GM10847 (cell line): ENCODE measurements around the gene GPRASP1.

Experiments used
- POLR2A ChIP-seq: IDR thresholded peaks from 2 replicates; pipeline ENCODE4 v1.6.1; 2011; ENCODE audit not compliant: insufficient read length; ENCODE audit errors: extremely low read depth

The GPRASP1 gene

GRCh38 chrX:102651242-102652011, at the start of gene GPRASP1:
GPRASP1 (plus strand) TSS chrX:102651483; CDS start chrX:102653914, 2,431 bp downstream.
- TF ChIP-seq POLR2A = no peak

- no peak for TF ChIP-seq POLR2A
These were observed 47.0 kb upstream of the GPRASP1 start for GRCh38 chrX:102604327-102604726.

GRCh38 chrX:102606115-102606514, 45.2 kb upstream of the GPRASP1 start:
- no peak for TF ChIP-seq POLR2A

- TF ChIP-seq POLR2A = no peak
These were observed 40.4 kb upstream of the GPRASP1 start for GRCh38 chrX:102610905-102611304.

- no peak for TF ChIP-seq POLR2A
These were observed 27.2 kb upstream of the GPRASP1 start for GRCh38 chrX:102624105-102624504.

- no peak for TF ChIP-seq POLR2A
These were observed 23.6 kb upstream of the GPRASP1 start for GRCh38 chrX:102627640-102628039.

GRCh38 chrX:102637561-102637960, 13.7 kb upstream of the GPRASP1 start:
- no peak for TF ChIP-seq POLR2A

- no peak for TF ChIP-seq POLR2A
These were observed 411 bp upstream of the GPRASP1 start for GRCh38 chrX:102650903-102651241.

- TF ChIP-seq POLR2A = no peak
These were observed 877 bp downstream of the GPRASP1 start for GRCh38 chrX:102652031-102652688.

GRCh38 chrX:102654696-102655095, 3.4 kb downstream of the GPRASP1 start:
- no peak for TF ChIP-seq POLR2A

- TF ChIP-seq POLR2A = no peak
These were observed 7.3 kb downstream of the GPRASP1 start for GRCh38 chrX:102658556-102658955.

GRCh38 chrX:102659790-102660757, 8.8 kb downstream of the GPRASP1 start:
- TF ChIP-seq POLR2A = no peak

- TF ChIP-seq POLR2A = no peak
These were observed 18.2 kb downstream of the GPRASP1 start for GRCh38 chrX:102669526-102669925.

- TF ChIP-seq POLR2A = no peak
These were observed 21.6 kb downstream of the GPRASP1 start for GRCh38 chrX:102672856-102673255.

GRCh38 chrX:102684772-102685520, 33.7 kb downstream of the GPRASP1 start:
- no peak for TF ChIP-seq POLR2A

GRCh38 chrX:102694749-102695148, 43.5 kb downstream of the GPRASP1 start:
- TF ChIP-seq POLR2A = no peak
